Fibroblast of pulmonary artery (primary cell): ENCODE measurements around the gene AFG1L.
"Not testable (repeated sequence)": the region's sequence is repeated elsewhere in the genome, so short reads cannot be mapped to it uniquely, and the experiment has no call there.

Source experiments
- DNase-seq: peaks from one replicate; pipeline ENCODE4 v3.0.0-alpha.2; 2010; ENCODE audit warnings: low read depth
- H3K4me3 ChIP-seq: replicated peaks from 2 replicates; pipeline ENCODE4 v1.5.1; 2011; ENCODE audit warnings: low read depth, mild to moderate bottlenecking, control low read depth, low read length, moderate library complexity
- TF ChIP-seq, protein P1 (sequence below): IDR thresholded peaks from 2 replicates; pipeline ENCODE4 v1.5.1; 2011; ENCODE audit warnings: mild to moderate bottlenecking, control low read depth, low read length, inconsistent platforms; ENCODE audit errors: missing control alignments

Gene AFG1L

GRCh38 chr6:108380876-108381275, 86.0 kb downstream of the AFG1L start:
- no peak for DNase-seq
- TF ChIP-seq, protein P1, sequence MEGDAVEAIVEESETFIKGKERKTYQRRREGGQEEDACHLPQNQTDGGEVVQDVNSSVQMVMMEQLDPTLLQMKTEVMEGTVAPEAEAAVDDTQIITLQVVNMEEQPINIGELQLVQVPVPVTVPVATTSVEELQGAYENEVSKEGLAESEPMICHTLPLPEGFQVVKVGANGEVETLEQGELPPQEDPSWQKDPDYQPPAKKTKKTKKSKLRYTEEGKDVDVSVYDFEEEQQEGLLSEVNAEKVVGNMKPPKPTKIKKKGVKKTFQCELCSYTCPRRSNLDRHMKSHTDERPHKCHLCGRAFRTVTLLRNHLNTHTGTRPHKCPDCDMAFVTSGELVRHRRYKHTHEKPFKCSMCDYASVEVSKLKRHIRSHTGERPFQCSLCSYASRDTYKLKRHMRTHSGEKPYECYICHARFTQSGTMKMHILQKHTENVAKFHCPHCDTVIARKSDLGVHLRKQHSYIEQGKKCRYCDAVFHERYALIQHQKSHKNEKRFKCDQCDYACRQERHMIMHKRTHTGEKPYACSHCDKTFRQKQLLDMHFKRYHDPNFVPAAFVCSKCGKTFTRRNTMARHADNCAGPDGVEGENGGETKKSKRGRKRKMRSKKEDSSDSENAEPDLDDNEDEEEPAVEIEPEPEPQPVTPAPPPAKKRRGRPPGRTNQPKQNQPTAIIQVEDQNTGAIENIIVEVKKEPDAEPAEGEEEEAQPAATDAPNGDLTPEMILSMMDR: no peak
- H3K4me3 ChIP-seq: no peak overlapping the region

DNA sequence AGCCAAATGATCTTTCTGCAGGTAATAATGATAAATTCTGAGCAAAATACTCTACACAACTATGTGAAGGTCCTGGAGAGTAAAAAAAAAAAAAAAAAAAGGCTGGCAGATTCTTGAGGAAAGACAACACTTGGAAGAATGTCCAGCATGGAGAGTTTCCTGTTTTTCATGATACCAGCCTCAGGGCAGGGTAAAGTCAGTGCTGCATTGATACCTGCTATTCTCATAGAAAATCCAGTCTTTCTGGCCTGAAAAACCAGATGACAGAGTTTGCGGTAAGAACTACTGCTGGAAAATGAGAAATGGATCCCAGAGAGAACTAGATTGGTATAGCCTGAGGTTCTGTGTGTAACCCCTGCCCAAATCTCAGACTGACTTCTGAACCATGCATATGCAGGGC, 89.1 kb downstream of the AFG1L start:
- TF ChIP-seq, protein P1: no peak
- no peak for DNase-seq
- no peak overlapping the region for H3K4me3 ChIP-seq

DNA sequence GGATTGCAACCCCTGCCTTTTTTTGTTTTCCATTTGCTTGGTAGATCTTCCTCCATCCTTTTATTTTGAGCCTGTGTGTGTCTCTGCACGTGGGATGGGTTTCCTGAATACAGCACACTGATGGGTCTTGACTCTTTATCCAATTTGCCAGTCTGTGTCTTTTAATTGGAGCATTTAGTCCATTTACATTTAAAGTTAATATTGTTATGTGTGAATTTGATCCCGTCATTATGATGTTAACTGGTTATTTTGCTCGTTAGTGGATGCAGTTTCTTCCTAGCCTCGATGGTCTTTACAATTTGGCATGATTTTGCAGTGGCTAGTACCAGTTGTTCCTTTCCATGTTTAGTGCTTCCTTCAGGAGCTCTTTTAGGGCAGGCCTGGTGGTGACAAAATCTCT, 94.3 kb downstream of the AFG1L start:
- not testable (repeated sequence) for H3K4me3 ChIP-seq, DNase-seq

GRCh38 chr6:108395297-108395696, 100.4 kb downstream of the AFG1L start:
- no peak for DNase-seq
- H3K4me3 ChIP-seq: no peak overlapping the region
- TF ChIP-seq, protein P1: no peak

GRCh38 chr6:108403236-108403635, 108.4 kb downstream of the AFG1L start:
- TF ChIP-seq, protein P1: no peak
- no peak for DNase-seq
- H3K4me3 ChIP-seq: no peak overlapping the region

GRCh38 chr6:108406943-108407342, 112.1 kb downstream of the AFG1L start:
- H3K4me3 ChIP-seq: no peak overlapping the region
- no peak for DNase-seq
- TF ChIP-seq, protein P1: no peak

GRCh38 chr6:108407904-108408827, 113.3 kb downstream of the AFG1L start:
- DNase-seq: peak; percentile 69
- no peak overlapping the region for H3K4me3 ChIP-seq
- TF ChIP-seq, protein P1: no peak
